HAP-1 (cell line): ENCODE results near the gene ZNF260.

ENCODE experiments used
- DNase-seq, 2 experiments: peaks; one replicate each; pipeline ENCODE4 v3.0.0-alpha.2; 2016 to 2020; ENCODE audit warnings: low spot score in 2 of 2
- H3K27me3 ChIP-seq: fragments of 250-450 bp; sonication (Bioruptor Pico); 2 replicates; pipeline ENCODE4 v1.5.1; 2020; ENCODE audit warnings: low read depth, mild to moderate bottlenecking, moderate library complexity
- H3K36me3 ChIP-seq: fragments of 250-450 bp; sonication (Bioruptor Pico); replicated peaks from 2 replicates; pipeline ENCODE4 v1.5.1; 2020; ENCODE audit warnings: mild to moderate bottlenecking
- H3K4me1 ChIP-seq: fragments of 250-450 bp; sonication (Bioruptor Pico); 2 replicates; pipeline ENCODE4 v1.5.1; 2020; ENCODE audit warnings: mild to moderate bottlenecking
- H3K4me3 ChIP-seq: fragments of 250-450 bp; sonication (Bioruptor Pico); 2 replicates; pipeline ENCODE4 v1.5.1; 2020; ENCODE audit warnings: mild to moderate bottlenecking, moderate library complexity
- H3K9me3 ChIP-seq: fragments of 250-450 bp; sonication (Bioruptor Pico); 2 replicates; pipeline ENCODE4 v1.5.1; 2020; ENCODE audit warnings: mild to moderate bottlenecking, moderate library complexity
- in situ Hi-C: fragments of 300-500 bp; cut with MboI; formaldehyde crosslinking; loops from 3 replicates; pipeline ENCODE4 v1.14.3; 2020; ENCODE audit warnings: low sequenced_read_pairs, inconsistent platforms, mixed read lengths

ZNF260 gene

GRCh38 chr19:36528194-36528920 lies at the start of gene ZNF260:
Gene ZNF260 (minus strand): TSS chr19:36528271. CDS start chr19:36515238, 13,033 bp downstream.
- H3K9me3 ChIP-seq: peaks cover 11% of the 10 kb centered on the region
- H3K27me3 ChIP-seq: no peaks in the 10 kb centered on the region
- H3K4me1 ChIP-seq: no peaks in the 10 kb centered on the region
- peaks cover 15% of the 10 kb centered on the region for H3K36me3 ChIP-seq
- in situ Hi-C loops: no loop called here
- peak within 1 kb of the TSS; percentile 72 for H3K4me3 ChIP-seq
- DNase-seq: peak; percentile 86 to 94

GRCh38 chr19:36577271-36577996 lies 49.4 kb upstream of the ZNF260 start:
- Histone ChIP-seq H3K4me1 (peaks cover 4% of the 10 kb centered on the region; the same call in 1 of the 2 replicates), H3K36me3 (peaks cover 32% of the 10 kb centered on the region), H3K27me3 (no peaks in the 10 kb centered on the region), H3K9me3 (peaks cover 5% of the 10 kb centered on the region), H3K4me3 (no peak overlapping the region)
- in situ Hi-C loops: no loop called here
- DNase-seq: no peak

GRCh38 chr19:36574741-36575140 lies 46.7 kb upstream of the ZNF260 start:
- in situ Hi-C loops: no loop called here
- Histone ChIP-seq H3K4me1 (peaks cover 4% of the 10 kb centered on the region; the same call in 1 of the 2 replicates), H3K27me3 (no peaks in the 10 kb centered on the region), H3K9me3 (peaks cover 5% of the 10 kb centered on the region), H3K36me3 (peaks cover 10% of the 10 kb centered on the region), H3K4me3 (peak overlapping the region; percentile 82)
- DNase-seq: no peak

GRCh38 chr19:36573895-36574720 lies 46.0 kb upstream of the ZNF260 start:
- peak overlapping the region; percentile 82 for H3K4me3 ChIP-seq
- H3K9me3 ChIP-seq: peaks cover under 1% of the 10 kb centered on the region
- H3K4me1 ChIP-seq: peaks cover 4% of the 10 kb centered on the region; the same call in 1 of the 2 replicates
- peaks cover 5% of the 10 kb centered on the region for H3K36me3 ChIP-seq
- H3K27me3 ChIP-seq: no peaks in the 10 kb centered on the region
- peak in 1 of 2 experiments; percentile 10 for DNase-seq
- in situ Hi-C loops: no loop called here

- Histone ChIP-seq H3K9me3 (no peaks in the 10 kb centered on the region; the same call in 1 of the 2 replicates), H3K36me3 (peaks cover 4% of the 10 kb centered on the region), H3K4me1 (peaks cover 4% of the 10 kb centered on the region; the same call in 1 of the 2 replicates), H3K27me3 (no peaks in the 10 kb centered on the region), H3K4me3 (peak within 1 kb of the TSS; percentile 82)
- in situ Hi-C loops: no loop called here
- peak; percentile 91 to 92 for DNase-seq
These were observed 45.2 kb upstream of the ZNF260 start, which contains the start of gene ZNF529 for GRCh38 chr19:36573020-36573894. Gene ZNF529 (minus strand): TSS chr19:36573292. CDS start chr19:36572346, 946 bp downstream.

GRCh38 chr19:36572593-36573019 lies 44.5 kb upstream of the ZNF260 start:
- Histone ChIP-seq H3K4me1 (peaks cover 4% of the 10 kb centered on the region; the same call in 1 of the 2 replicates), H3K4me3 (peak overlapping the region; percentile 82), H3K36me3 (peaks cover 7% of the 10 kb centered on the region), H3K9me3 (peaks cover 1% of the 10 kb centered on the region; the same call in 1 of the 2 replicates), H3K27me3 (no peaks in the 10 kb centered on the region)
- in situ Hi-C loops: no loop called here
- DNase-seq: no peak

- no peaks in the 10 kb centered on the region for H3K4me1 ChIP-seq
- no peak overlapping the region for H3K4me3 ChIP-seq
- H3K9me3 ChIP-seq: peaks cover 6% of the 10 kb centered on the region; the same call in 1 of the 2 replicates
- H3K27me3 ChIP-seq: no peaks in the 10 kb centered on the region
- in situ Hi-C loops: no loop called here
- DNase-seq: no peak
- peaks cover 3% of the 10 kb centered on the region; the same call in 1 of the 2 replicates for H3K36me3 ChIP-seq
These were observed 36.3 kb upstream of the ZNF260 start for GRCh38 chr19:36564391-36564790.

- Histone ChIP-seq H3K27me3 (no peaks in the 10 kb centered on the region), H3K4me1 (no peaks in the 10 kb centered on the region), H3K4me3 (no peak overlapping the region), H3K36me3 (peaks cover 61% of the 10 kb centered on the region), H3K9me3 (peaks cover 37% of the 10 kb centered on the region)
- in situ Hi-C loops: no loop called here
- DNase-seq: no peak
These were observed 19.1 kb upstream of the ZNF260 start for GRCh38 chr19:36547001-36547732.

GRCh38 chr19:36528921-36529518 lies 949 bp upstream of the ZNF260 start:
- peak; percentile 30 to 34 for DNase-seq
- in situ Hi-C loops: no loop called here

GRCh38 chr19:36527873-36528193 lies 238 bp downstream of the ZNF260 start:
- H3K4me3 ChIP-seq: peak overlapping the region; percentile 72
- in situ Hi-C loops: no loop called here
- peaks cover 11% of the 10 kb centered on the region for H3K9me3 ChIP-seq
- no peaks in the 10 kb centered on the region for H3K4me1 ChIP-seq
- DNase-seq: no peak
- H3K27me3 ChIP-seq: no peaks in the 10 kb centered on the region
- H3K36me3 ChIP-seq: peaks cover 15% of the 10 kb centered on the region

More at GRCh38 chr19:36528921-36529518, 949 bp upstream of the ZNF260 start:
- Histone ChIP-seq H3K36me3 (peaks cover 12% of the 10 kb centered on the region), H3K27me3 (no peaks in the 10 kb centered on the region), H3K4me1 (no peaks in the 10 kb centered on the region), H3K4me3 (peak overlapping the region; percentile 72), H3K9me3 (peaks cover 11% of the 10 kb centered on the region)

GRCh38 chr19:36527341-36527740 lies 730 bp downstream of the ZNF260 start:
- Histone ChIP-seq H3K9me3 (peaks cover 11% of the 10 kb centered on the region), H3K27me3 (no peaks in the 10 kb centered on the region), H3K4me3 (peak overlapping the region; percentile 72), H3K36me3 (peaks cover 20% of the 10 kb centered on the region), H3K4me1 (no peaks in the 10 kb centered on the region)
- no peak for DNase-seq
- in situ Hi-C loops: no loop called here

- no peaks in the 10 kb centered on the region for H3K27me3 ChIP-seq
- peaks cover 23% of the 10 kb centered on the region for H3K36me3 ChIP-seq
- peaks cover 11% of the 10 kb centered on the region; the same call in 1 of the 2 replicates for H3K9me3 ChIP-seq
- no peak for DNase-seq
- in situ Hi-C loops: no loop called here
- no peaks in the 10 kb centered on the region for H3K4me1 ChIP-seq
- H3K4me3 ChIP-seq: no peak overlapping the region
These were observed 1.5 kb downstream of the ZNF260 start for GRCh38 chr19:36526581-36526980.
